ENCODE measurements around the gene CDC45.

CDC45 gene

DNA sequence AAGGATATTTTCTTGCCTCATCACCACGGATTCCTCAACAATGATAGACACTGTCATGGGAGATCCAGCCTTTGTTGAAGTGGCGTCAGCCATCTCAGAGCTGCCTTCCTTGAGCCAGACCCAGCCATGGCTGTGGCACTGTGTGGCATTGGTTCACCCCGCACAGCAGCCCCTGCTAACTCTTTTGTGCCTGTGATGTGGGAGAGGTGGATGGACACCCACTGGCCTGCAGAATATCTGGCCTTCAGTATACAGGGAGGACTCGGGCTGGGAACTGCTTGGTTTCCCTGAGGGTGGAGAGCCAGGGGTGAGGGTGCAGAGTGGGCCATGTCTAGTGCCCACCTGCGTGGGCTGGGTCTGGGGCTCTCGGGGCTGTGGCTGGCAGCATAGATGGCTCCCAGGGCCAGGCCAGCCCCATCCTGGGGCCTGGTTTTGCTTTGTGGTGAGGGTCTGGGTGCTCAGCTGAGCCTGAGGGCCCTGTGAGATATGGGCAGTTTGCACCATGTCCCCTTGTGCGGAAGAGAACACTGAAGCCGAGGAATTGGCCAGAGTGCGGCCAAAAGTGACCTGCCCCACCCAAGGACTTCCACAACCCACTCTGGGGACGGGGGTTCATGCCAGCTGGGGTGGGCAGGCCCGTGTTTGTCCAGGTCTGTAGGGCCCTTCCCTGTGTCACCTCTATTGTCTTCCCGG, 38.3 kb downstream of the CDC45 start:
- TF ChIP-seq, protein P1, sequence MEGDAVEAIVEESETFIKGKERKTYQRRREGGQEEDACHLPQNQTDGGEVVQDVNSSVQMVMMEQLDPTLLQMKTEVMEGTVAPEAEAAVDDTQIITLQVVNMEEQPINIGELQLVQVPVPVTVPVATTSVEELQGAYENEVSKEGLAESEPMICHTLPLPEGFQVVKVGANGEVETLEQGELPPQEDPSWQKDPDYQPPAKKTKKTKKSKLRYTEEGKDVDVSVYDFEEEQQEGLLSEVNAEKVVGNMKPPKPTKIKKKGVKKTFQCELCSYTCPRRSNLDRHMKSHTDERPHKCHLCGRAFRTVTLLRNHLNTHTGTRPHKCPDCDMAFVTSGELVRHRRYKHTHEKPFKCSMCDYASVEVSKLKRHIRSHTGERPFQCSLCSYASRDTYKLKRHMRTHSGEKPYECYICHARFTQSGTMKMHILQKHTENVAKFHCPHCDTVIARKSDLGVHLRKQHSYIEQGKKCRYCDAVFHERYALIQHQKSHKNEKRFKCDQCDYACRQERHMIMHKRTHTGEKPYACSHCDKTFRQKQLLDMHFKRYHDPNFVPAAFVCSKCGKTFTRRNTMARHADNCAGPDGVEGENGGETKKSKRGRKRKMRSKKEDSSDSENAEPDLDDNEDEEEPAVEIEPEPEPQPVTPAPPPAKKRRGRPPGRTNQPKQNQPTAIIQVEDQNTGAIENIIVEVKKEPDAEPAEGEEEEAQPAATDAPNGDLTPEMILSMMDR (IDR thresholded peaks at IDR 0.05; ENCODE audit: unreplicated experiment in 3 of 3), result no peak
- H3K36me3 Mint-ChIP-seq (ENCODE audit: low read depth), result peaks cover 22% of the 10 kb centered on the region
- H3K4me1 Mint-ChIP-seq, result peaks cover 11% of the 10 kb centered on the region
- H3K9me3 Mint-ChIP-seq, result peaks cover 4% of the 10 kb centered on the region
- H3K27me3 Mint-ChIP-seq (ENCODE audit: low read depth), result peaks cover 14% of the 10 kb centered on the region
- H3K27ac Mint-ChIP-seq, result peak overlapping the region; percentile 74 to 97 (median 91)
- peak overlapping the region in 2 of 3 experiments; percentile 39 to 46 for H3K4me3 Mint-ChIP-seq

DNA sequence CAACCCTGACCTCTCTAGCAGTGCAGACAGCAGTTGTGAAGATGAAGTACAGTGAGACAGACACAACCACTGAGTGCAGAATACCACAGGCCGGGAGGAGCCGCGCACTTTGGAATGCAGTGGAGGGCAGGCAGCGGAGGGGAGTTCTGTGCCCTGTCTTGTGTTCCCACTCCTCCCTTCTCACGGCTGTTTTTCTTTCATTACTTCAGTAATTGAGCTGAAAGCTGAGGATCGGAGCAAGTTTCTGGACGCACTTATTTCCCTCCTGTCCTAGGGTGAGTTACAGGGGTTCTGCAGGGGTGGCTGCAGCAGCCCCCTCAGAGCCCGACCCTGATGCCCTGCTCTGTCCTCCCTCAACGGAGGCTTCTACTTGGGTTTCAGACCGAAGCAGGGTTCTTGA, 38.9 kb downstream of the CDC45 start:
- Mint-ChIP-seq H3K27ac (peak overlapping the region; percentile 74 to 97 (median 91)), H3K36me3 (ENCODE audit: low read depth) (peaks cover 17% of the 10 kb centered on the region), H3K9me3 (peaks cover 3% of the 10 kb centered on the region), H3K4me3 (peak overlapping the region in 2 of 3 experiments; percentile 39 to 46), H3K4me1 (peaks cover 11% of the 10 kb centered on the region), H3K27me3 (ENCODE audit: low read depth) (peaks cover 19% of the 10 kb centered on the region)
- TF ChIP-seq, protein P1 (IDR thresholded peaks at IDR 0.05; ENCODE audit: unreplicated experiment in 3 of 3), result no peak

DNA sequence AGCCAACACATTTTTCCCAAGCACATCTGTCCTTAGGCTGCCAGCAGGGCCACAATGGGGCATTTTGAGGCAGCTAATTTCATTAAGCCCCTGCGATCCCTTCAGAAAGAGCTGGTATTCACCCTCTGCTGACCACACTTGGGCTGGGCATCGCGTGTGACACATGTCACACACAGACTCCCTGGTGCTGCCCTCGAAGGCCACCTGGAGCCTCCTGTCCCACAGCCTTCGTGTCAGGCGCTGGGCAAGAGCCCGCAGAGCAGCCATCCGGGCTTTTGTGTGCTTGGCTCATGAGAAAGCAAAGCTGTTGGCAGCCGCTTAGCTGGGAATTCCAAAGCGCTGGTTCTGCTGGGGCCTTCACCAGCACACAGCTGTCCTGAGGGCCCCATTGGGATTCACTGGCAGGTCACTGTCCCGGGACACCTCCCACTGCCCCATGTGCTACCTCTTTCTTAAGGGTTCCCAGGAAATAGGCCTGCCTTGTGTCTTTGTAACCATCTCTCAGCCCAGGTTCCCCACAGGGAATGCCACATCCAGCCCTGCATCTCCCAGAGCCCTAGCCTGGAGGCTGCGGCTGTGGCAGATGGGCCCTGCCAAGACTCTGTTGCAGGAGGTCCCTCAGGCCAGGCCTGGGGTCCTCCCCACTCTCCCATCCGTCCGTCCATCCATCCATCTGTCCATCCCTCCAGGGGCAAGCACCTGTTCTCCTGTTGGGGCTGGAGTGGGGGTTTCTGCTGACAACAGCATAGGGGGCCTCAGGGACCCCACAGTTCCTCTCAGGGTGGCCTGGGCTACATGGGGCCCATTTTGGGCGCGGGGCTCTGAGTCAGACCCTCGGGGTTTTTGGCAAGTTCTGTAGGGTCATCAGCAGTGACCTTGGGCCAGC, 39.6 kb downstream of the CDC45 start:
- Mint-ChIP-seq H3K4me1 (peaks cover 11% of the 10 kb centered on the region), H3K27ac (peak overlapping the region; percentile 74 to 97 (median 91)), H3K4me3 (peak overlapping the region in 2 of 3 experiments; percentile 39 to 46), H3K36me3 (ENCODE audit: low read depth) (peaks cover 10% of the 10 kb centered on the region), H3K27me3 (ENCODE audit: low read depth) (peaks cover 25% of the 10 kb centered on the region), H3K9me3 (no peaks in the 10 kb centered on the region)
- TF ChIP-seq, protein P1 (IDR thresholded peaks at IDR 0.05; ENCODE audit: unreplicated experiment in 3 of 3), result no peak

DNA sequence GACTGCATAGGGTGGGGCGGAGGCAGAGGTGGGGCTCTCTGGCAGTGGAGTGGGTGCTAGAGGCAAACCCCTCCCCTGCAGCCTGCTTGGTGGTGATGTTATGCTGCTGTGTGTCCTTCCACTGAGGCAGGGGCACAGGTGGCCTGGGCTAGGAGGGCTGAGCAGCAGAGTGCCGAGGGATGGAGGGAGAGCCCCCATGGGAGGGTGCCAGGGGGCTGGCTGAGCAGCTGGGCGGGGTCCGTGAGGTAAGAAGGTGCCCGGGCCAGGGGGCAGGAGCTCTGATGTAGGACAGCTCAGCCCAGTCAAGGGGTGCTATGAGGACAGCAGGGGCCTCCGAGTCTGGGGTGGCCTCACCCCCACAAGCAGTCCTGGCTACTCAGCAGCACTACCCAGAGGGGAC, 40.3 kb downstream of the CDC45 start:
- Mint-ChIP-seq H3K27me3 (ENCODE audit: low read depth) (peaks cover 31% of the 10 kb centered on the region), H3K9me3 (no peaks in the 10 kb centered on the region), H3K4me1 (peaks cover 6% of the 10 kb centered on the region), H3K36me3 (ENCODE audit: low read depth) (peaks cover 5% of the 10 kb centered on the region), H3K27ac (peak overlapping the region in 1 of 3 experiments; percentile 97), H3K4me3 (no peak overlapping the region)
- TF ChIP-seq, protein P1 (IDR thresholded peaks at IDR 0.05; ENCODE audit: unreplicated experiment in 3 of 3), result no peak

DNA sequence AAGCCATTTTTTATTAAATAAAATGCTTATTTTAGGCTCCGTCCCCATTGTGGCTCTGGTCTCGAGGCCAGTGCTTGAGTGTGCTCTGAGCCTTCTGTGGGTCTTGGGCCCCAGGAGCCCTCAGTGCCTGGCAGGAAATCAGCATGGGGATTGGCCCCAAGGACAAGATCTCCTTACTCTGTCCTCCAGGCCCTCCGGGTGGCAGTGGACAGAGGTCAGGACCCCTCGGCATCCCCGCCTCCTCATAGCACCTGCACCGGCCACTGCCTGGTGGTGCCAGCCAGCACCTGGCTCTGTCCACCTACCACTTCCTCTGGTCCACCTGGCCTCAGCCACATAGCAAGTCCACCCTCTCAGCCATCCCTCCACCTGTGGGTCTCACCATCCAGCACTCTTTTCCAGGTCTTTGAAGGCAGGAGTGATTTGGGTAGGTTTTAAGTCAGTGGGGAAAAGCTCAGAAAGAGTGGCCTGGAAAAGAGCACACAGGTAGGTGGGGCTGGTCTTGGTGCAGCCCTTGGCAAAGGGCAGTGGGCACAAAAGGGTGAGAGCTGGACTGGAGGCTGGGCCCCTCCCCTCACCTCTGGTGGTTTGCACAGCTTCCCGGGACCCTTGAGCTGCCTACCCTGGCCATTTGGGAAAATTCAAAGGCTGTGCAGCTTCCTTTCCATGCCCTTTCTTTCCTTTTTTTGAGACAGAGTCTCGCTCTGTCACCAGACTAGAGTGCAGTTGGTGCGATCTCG, 41.0 kb downstream of the CDC45 start:
- peaks cover 37% of the 10 kb centered on the region for H3K27me3 Mint-ChIP-seq (ENCODE audit: low read depth)
- H3K36me3 Mint-ChIP-seq (ENCODE audit: low read depth), result peaks cover 1% of the 10 kb centered on the region
- no peaks in the 10 kb centered on the region for H3K9me3 Mint-ChIP-seq
- TF ChIP-seq, protein P1 (IDR thresholded peaks at IDR 0.05; ENCODE audit: unreplicated experiment in 3 of 3), result no peak
- peaks cover 6% of the 10 kb centered on the region for H3K4me1 Mint-ChIP-seq
- H3K27ac Mint-ChIP-seq, result peak overlapping the region in 1 of 3 experiments; percentile 97
- peak overlapping the region in 2 of 3 experiments; percentile 36 to 52 for H3K4me3 Mint-ChIP-seq

Measured in nephron (organoid).